HG03354 (cell line): ENCODE results near the gene CD101.

Experiments used
- ATAC-seq: cut with Tn5 transposase; IDR thresholded peaks from one replicate; pipeline ENCODE4 v1.9.1; 2021; ENCODE audit warnings: mild to moderate bottlenecking; ENCODE audit not compliant: unreplicated experiment, poor library complexity, severe bottlenecking

The CD101 gene

DNA sequence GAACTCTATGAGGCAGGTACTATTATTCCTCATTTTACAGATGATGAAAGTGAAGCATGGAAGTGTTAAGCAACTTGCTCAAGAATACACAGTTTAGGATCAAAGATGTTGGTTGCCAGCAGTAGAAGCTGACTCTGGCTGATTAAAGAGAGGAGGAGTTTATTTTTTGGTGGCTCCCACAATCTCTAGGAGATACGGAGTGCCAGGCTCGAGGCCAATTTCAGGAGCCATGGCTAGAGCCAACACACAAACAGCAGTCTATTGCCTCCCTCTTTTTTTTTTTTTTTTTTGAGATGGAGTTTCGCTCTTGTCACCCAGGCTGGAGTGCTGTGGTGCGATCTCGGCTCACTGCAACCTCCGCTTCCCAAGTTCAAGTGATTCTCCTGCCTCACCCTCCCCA lies 78.2 kb downstream of the CD101 start:
- no peak for ATAC-seq

DNA sequence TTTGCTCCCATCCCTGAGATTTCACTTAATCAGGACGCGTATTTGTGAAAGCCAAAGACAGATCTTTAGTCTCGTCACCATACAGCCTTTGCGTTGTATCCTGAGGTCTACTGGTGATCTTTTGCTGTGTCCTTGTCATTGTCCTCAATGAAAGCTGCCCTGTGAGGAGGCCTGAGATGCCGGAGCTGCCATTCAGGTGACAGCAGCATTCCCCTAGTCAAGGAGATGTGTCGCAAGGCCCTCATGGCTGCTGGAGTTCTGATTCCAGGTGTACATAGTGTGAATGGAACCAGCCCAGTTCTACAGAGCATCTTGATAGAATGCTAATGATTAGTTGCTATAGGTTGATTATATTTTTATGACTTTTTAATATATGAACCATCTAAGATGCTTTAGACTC lies 82.7 kb downstream of the CD101 start:
- ATAC-seq = no peak
